Activated T-helper 2 cell treated with anti-CD3 and anti-CD28 coated beads, Interferon-gamma antibody, Interleukin-2, Interleukin-4, amounts not matched to agents 10 μg/mL and 5 μg/mL and 100 μg/mL, durations not matched to agents 14 hours and 24 hours and 36 hours (primary cell): ENCODE measurements around the gene KRT9. TPM values are rescaled to one million over a fixed set of nuclear protein-coding genes. Genes with fewer than 3 reads are reported as not detected.
"Not testable (repeated sequence)": the region's sequence is repeated elsewhere in the genome, so short reads cannot be mapped to it uniquely, and the experiment has no call there.

Experiments
- DNase-seq: peaks from one replicate; pipeline ENCODE4 v3.0.0; 2021; ENCODE audit warnings: low spot score
- H3K27ac Mint-ChIP-seq: one replicate; pipeline ENCODE4 v1.8.0; 2021; ENCODE audit warnings: mixed read lengths
- H3K27me3 Mint-ChIP-seq: one replicate; pipeline ENCODE4 v1.8.0; 2021; ENCODE audit warnings: low read depth, mixed read lengths
- H3K36me3 Mint-ChIP-seq: one replicate; pipeline ENCODE4 v1.8.0; 2021; ENCODE audit warnings: low read depth, mixed read lengths
- H3K4me1 Mint-ChIP-seq: one replicate; pipeline ENCODE4 v1.8.0; 2021; ENCODE audit warnings: low read depth, mixed read lengths
- H3K4me3 Mint-ChIP-seq: one replicate; pipeline ENCODE4 v1.8.0; 2021; ENCODE audit warnings: low read depth, mild to moderate bottlenecking, moderate library complexity, mixed read lengths
- H3K9me3 Mint-ChIP-seq: one replicate; pipeline ENCODE4 v1.8.0; 2021; ENCODE audit warnings: mixed read lengths
- intact Hi-C: fragments of 100-400 bp; cut with micrococcal nuclease; formaldehyde crosslinking; loops from one replicate; pipeline ENCODE4 v1.15.1; 2023
- total RNA-seq: library from RNA; stranded (reverse); gene quantifications from 2 replicates; pipeline ENCODE4 v1.2.3, GENCODE V29; 2022

Gene KRT9
- total RNA-seq, 1 donor from 2014 or later, result not detected

DNA sequence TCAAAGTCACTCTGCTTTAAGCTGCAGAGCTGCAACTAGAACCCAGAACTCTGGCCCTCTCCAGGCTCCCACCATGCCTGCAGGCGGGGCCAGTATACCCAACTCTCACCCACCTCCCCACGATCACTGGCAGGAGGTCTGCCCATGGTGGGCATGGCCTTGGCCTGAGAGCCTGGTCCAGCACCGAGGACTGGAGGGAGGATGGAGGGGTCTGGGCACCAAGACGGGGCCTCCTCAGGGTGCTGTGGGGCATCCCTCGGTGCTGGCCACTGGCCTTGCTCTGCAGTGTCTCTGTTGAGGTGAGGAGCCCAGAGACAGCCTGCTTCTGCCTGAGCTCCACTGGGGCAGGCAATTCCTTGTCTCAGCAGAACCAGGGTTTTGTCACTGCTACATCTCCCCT is 42.2 kb upstream of the KRT9 start:
- H3K9me3 Mint-ChIP-seq, result no peaks in the 10 kb centered on the region
- H3K4me1 Mint-ChIP-seq, result no peaks in the 10 kb centered on the region
- intact Hi-C loops, result no loop called here
- H3K4me3 Mint-ChIP-seq, result no peak overlapping the region
- peaks cover 5% of the 10 kb centered on the region for H3K27me3 Mint-ChIP-seq
- no peak for DNase-seq
- no peak overlapping the region for H3K27ac Mint-ChIP-seq
- no peaks in the 10 kb centered on the region for H3K36me3 Mint-ChIP-seq

DNA sequence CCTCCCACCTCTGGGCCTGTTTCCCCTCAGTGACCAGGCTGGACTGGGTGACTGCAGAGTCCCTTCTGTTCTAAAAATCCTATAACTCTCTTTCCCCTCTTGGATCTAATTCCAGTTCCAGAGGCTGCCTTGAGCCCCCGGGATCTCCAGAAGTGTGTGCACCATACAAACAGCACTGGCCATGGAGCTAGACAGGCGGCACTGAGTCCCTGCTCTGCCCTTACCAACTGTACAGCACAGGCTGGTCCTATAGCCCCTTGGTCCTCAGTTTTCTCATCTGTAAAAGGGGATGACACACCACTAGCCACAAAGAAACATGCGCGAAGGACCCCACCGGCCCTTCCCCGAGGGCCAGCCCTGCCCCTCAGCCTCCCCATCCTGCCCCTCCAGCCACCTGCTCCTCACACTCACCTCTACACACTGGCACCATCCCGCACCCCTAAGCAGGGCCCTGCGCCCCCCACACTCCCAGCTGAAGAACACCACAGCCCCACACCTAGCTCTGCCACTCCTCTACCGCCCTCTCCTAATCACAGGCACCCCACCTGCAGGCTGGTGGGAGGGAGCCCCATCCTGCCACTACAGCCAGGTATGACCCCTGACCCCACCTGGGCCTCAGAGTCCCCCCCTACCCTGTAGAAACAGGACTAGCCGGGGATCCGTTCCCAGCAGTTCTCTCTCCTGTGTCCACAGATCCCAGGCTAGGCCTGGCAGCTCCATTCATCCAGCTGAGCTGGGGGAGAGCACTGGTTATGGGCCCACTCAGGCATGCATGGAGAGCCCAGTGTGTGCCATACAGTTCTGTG is 41.6 kb upstream of the KRT9 start:
- Mint-ChIP-seq H3K27me3 (peaks cover 5% of the 10 kb centered on the region), H3K27ac (no peak overlapping the region), H3K36me3 (no peaks in the 10 kb centered on the region), H3K4me3 (no peak overlapping the region), H3K4me1 (no peaks in the 10 kb centered on the region), H3K9me3 (no peaks in the 10 kb centered on the region)
- no peak for DNase-seq
- intact Hi-C loops, result no loop called here

DNA sequence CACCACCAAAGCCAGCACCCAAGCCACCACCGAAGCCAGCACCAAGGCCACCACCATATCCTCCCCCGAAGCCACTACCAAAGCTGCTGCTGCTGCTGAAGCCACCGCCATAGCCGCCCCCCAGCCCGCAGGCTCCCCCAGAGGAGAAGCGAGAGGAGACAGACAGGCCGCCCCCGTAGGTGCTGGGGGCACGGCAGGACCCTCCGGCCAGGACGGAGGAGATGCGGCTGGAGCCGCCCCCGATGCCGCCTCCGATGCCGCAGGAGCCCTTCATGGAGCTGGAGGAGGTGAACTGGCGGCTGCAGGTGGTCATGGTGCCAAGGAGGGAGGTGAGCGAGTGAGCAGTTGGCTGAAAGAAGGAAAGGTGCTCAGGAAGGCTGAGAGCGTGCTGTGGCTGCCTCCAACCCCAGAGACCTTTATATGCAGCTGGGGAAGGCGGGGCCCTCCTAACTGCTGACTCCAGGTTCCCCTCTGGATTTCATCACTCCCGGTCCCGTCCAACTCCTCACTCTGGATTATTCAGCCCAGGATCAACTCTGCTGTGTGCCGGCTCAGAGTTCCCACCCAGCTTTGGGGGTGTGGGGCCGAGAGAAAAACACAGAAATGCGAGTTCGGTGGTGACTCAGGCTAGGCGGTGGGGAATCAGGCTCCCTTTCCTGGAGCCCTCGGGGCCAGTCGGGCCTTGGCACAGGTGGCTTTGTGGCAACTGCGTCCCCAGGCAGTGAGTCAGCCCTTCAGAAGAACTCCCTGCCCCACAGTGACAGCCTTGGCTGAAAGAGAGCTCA is 40.7 kb upstream of the KRT9 start, which contains the start of gene KRT16:
TSS of gene KRT16 (minus strand) at position 392 of the 785 bp plus-strand sequence. CDS start at position 313, 79 bp downstream.
- H3K36me3 Mint-ChIP-seq, H3K4me3 Mint-ChIP-seq, H3K9me3 Mint-ChIP-seq, H3K4me1 Mint-ChIP-seq, H3K27me3 Mint-ChIP-seq, intact Hi-C loops, H3K27ac Mint-ChIP-seq, DNase-seq: not testable (repeated sequence)

DNA sequence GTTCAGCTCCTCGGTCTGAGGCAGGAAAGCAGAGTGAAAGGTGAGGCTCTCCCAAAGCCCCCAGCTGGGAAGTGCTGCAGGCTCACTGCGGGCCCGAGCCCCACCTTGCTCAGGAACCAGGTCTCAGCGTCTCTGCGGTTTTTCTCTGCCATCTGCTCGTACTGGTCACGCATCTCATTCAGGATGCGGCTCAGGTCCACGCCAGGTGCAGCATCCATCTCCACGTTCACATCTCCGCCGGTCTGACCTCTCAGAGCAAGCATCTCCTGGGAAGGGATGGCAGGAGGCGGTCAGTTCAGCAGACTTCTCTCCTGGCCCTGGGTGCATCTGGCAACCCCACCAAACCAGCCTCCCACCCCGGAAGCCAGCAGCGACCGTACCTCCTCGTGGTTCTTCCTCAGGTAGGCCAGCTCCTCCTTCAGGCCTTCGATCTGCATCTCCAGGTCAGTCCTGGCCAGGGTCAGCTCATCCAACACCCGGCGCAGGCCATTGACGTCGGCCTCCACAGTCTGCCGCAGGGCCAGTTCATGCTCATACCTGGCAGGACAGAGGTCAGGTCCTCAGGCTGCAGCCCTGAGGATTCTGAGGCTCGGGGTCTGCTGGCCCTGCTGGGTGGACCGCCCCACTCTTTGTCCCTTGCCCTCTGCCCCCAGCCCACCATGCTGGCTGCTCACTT is 39.2 kb upstream of the KRT9 start:
- intact Hi-C loops, result no loop called here
- peaks cover 5% of the 10 kb centered on the region for H3K27me3 Mint-ChIP-seq
- no peak overlapping the region for H3K4me3 Mint-ChIP-seq
- no peaks in the 10 kb centered on the region for H3K4me1 Mint-ChIP-seq
- H3K9me3 Mint-ChIP-seq, result peaks cover 16% of the 10 kb centered on the region
- DNase-seq, result no peak
- H3K27ac Mint-ChIP-seq, result no peak overlapping the region
- peaks cover 3% of the 10 kb centered on the region for H3K36me3 Mint-ChIP-seq

DNA sequence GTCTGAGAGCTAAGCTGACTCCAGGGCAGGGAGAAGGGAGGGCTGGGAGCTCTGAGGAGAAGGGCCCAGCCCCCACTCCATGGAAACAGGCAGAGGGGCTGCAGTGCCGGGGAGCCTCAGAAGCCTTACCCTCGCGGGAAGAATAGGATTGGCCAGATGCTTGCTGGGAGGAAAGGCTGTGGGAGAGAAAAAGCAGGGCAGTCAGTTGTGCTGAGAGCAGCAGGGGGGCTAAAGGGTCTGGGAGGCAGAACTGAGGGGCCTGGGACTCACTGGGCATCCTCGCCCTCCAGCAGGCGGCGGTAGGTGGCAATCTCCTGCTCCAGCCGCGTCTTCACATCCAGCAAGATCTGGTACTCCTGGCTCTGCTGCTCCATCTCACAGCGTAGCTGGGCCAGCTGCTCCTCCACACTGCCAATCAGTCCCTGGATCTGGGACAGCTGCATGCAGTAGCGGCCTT is 38.2 kb upstream of the KRT9 start:
- intact Hi-C loops, H3K4me3 Mint-ChIP-seq, DNase-seq, H3K36me3 Mint-ChIP-seq, H3K27me3 Mint-ChIP-seq, H3K27ac Mint-ChIP-seq, H3K4me1 Mint-ChIP-seq: not testable (repeated sequence)
- H3K9me3 Mint-ChIP-seq, result peaks cover 21% of the 10 kb centered on the region

DNA sequence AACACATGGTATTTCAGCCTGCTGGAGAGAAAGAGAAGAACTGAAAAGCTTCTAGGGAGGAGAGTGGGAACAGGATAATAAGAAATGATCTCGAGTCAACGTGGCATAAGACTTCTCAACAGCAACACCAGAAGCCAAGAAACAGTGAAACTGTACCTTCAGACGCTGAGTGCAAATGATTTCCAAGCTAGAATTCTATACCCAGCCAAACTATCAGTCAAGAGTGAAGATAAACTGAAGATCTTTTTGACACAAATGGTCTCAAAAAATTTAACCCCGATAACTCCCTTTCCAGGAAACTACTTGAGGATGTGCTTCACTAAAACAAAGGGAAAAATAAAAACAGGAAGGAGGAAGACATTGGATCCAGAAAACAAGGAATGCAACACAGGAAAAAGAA is 35.1 kb upstream of the KRT9 start:
- H3K4me1 Mint-ChIP-seq, DNase-seq, intact Hi-C loops, H3K27ac Mint-ChIP-seq, H3K36me3 Mint-ChIP-seq, H3K4me3 Mint-ChIP-seq, H3K27me3 Mint-ChIP-seq: not testable (repeated sequence)
- H3K9me3 Mint-ChIP-seq, result peaks cover 21% of the 10 kb centered on the region

DNA sequence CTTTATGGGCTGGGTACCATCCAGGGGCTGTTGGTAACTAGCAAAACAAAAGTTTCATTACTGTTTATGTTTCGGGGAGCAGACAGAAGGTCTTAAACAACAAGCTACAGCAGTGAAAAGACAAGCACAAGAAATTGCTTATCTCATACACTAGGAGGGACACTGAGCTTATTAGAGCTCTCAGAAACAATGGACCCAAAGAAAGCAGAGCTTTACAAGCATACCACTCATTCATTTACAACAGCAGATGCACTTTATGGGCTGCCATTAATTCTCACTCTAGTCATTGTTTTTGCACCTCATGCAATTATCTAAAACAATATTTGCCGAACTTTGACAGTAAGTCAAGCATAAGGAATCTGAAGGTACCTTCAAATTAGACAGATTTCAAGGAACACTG is 30.7 kb upstream of the KRT9 start:
- H3K4me3 Mint-ChIP-seq, result no peak overlapping the region
- peaks cover 2% of the 10 kb centered on the region for H3K27me3 Mint-ChIP-seq

DNA sequence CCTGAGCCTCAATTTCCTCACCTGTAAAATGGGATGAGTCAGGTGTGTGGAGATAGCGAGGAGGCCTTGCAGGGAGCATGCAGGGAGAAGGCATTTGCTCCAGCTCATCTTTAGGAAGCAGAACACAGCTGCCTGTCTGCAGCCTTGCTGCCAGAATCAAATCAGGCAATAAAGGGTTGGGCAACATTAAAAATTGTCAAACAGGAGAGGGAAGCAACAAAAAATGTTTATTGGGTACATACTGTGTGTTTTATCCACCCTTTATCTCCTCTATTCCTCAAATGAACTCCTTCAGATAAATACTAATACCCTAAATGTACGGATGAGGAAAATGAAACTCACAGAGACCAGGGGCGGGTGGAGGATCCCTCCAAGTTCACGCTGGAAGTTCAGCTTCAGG is 28.5 kb upstream of the KRT9 start:
- Mint-ChIP-seq H3K4me1 (no peaks in the 10 kb centered on the region), H3K36me3 (no peaks in the 10 kb centered on the region), H3K9me3 (no peaks in the 10 kb centered on the region), H3K27me3 (peaks cover 4% of the 10 kb centered on the region), H3K27ac (no peak overlapping the region), H3K4me3 (no peak overlapping the region)
- no peak for DNase-seq
- intact Hi-C loops, result no loop called here

More for the DNA sequence above, 30.7 kb upstream of the KRT9 start:
- Mint-ChIP-seq H3K9me3 (peaks cover 17% of the 10 kb centered on the region), H3K27ac (no peak overlapping the region), H3K4me1 (no peaks in the 10 kb centered on the region), H3K36me3 (peaks cover 3% of the 10 kb centered on the region)
- intact Hi-C loops, result no loop called here
- DNase-seq, result no peak

DNA sequence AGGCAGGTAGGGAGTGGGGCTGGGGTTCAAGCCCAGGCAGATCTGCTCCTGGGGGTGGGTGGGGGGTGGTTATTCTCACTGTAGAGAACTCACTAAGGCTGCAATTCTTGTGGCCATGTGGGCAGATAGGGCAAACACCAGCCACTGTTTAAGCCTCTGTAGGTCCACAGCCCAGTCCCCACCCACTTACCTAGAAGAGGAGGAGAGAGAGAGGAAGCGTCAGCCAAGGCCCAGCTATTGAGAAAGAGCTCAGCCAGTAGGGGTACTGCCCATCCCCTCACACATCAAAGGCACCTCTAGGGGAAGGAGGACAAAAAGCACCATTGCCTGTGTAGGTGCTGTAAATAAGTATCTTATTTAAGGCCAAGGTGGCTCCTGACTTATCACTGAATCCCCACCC is 27.8 kb upstream of the KRT9 start:
- peaks cover 4% of the 10 kb centered on the region for H3K27me3 Mint-ChIP-seq
- H3K9me3 Mint-ChIP-seq, result no peaks in the 10 kb centered on the region
- no peak overlapping the region for H3K4me3 Mint-ChIP-seq
- no peak for DNase-seq
- intact Hi-C loops, result no loop called here
- no peak overlapping the region for H3K27ac Mint-ChIP-seq
- no peaks in the 10 kb centered on the region for H3K36me3 Mint-ChIP-seq
- no peaks in the 10 kb centered on the region for H3K4me1 Mint-ChIP-seq

DNA sequence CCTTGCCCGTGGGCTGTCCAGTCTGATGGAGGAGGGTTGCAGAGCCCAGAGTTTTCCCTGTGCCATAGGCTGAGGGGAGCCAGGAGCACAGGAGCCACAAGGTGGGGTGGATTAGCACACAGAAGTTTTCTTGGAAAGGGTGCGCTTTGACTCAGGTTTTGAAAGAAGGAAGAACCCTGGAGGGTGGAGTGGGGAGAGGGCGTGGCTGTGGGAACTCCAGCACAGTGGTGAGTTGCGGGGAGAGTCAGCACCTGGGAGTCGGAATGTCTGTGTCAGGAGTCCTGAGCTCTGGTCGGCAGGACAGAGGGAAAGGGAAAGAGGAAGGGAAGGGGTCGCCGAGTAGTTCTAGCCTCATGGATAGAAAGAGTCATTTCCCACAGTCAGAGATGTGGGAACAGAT is 23.7 kb upstream of the KRT9 start:
- H3K27ac Mint-ChIP-seq, result no peak overlapping the region
- H3K36me3 Mint-ChIP-seq, result no peaks in the 10 kb centered on the region

DNA sequence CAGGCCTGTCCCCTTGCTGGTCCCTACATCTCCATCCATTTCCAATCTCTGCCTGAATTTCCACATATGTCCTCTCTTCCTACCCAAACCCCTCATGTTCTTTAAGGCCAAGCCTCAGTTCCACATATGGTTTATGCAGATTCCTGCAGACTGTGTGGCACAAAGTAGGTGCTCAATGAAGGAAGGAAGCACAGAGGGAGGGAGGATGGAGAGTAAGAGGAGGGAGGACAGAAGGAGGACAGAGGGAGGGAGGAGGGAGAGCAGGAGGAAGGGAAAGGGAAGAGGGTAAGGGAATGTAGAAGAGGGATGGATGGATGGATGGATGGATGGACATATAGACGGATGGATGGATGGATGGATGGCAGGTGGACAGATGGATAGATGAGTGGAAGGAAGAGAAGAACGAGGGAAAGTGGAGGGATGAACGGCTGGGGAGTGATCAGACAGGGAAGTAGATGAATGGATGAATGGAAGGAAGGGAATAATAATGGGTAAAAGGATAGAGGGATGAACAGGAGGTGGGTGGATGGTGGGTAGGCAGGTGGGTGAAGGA is 22.6 kb upstream of the KRT9 start:
- no peak overlapping the region for H3K4me3 Mint-ChIP-seq
- no peaks in the 10 kb centered on the region for H3K4me1 Mint-ChIP-seq
- H3K36me3 Mint-ChIP-seq, result no peaks in the 10 kb centered on the region
- H3K27ac Mint-ChIP-seq, result no peak overlapping the region
- H3K9me3 Mint-ChIP-seq, result no peaks in the 10 kb centered on the region
- DNase-seq, result no peak
- intact Hi-C loops, result no loop called here
- H3K27me3 Mint-ChIP-seq, result peaks cover 2% of the 10 kb centered on the region

More for the DNA sequence above, 23.7 kb upstream of the KRT9 start:
- peaks cover 2% of the 10 kb centered on the region for H3K27me3 Mint-ChIP-seq
- H3K4me3 Mint-ChIP-seq, result no peak overlapping the region
- H3K9me3 Mint-ChIP-seq, result no peaks in the 10 kb centered on the region
- no peaks in the 10 kb centered on the region for H3K4me1 Mint-ChIP-seq
- intact Hi-C loops, result no loop called here
- DNase-seq, result no peak

DNA sequence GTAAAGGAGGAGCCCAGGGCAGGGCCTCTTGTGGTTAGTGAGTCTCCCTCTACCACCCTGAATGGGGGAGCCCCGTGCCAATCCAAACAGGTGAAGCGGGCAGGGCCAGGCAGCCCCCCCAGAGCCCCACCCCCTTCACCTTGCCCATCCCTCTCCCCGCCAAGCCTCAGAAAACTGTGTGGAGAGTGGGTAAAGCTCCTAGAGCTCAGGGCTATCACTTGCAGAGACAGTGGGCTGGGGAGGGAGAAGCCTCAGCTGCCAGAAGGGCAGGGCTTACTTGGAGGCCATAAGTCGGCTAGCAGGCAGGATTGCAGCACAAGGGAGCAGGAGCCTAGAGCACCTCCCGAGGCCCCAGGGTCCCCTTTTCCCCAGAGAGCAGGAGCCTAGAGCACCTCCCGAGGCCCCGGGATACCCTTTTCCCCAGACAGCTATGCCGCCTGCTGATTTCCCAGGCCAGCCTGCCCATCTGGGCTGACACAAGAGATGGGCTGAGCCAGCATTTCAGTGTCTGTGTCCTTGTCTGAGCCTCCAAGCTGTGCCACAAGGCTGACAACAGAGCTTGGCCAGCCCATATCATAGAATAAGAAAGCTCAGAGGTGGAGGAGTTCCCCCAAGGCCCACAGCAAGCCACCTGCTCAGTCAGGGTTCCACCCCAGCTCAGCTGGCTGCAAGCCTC is 21.6 kb upstream of the KRT9 start:
- intact Hi-C loops, result no loop called here
- H3K27me3 Mint-ChIP-seq, result peaks cover 2% of the 10 kb centered on the region
- H3K36me3 Mint-ChIP-seq, result no peaks in the 10 kb centered on the region
- H3K27ac Mint-ChIP-seq, result no peak overlapping the region
- H3K4me3 Mint-ChIP-seq, result no peak overlapping the region
- DNase-seq, result no peak
- H3K4me1 Mint-ChIP-seq, result no peaks in the 10 kb centered on the region
- no peaks in the 10 kb centered on the region for H3K9me3 Mint-ChIP-seq
